Ovary (tissue), 3 donors: ENCODE data around the gene BTBD9.

Source experiments
- EP300 ChIP-seq: sonication (generic); formaldehyde crosslinking; IDR thresholded peaks from one replicate; pipeline ENCODE4 v1.6.1; 2017; ENCODE audit warnings: antibody characterized with exemption
- POLR2A ChIP-seq: fragments of 450-650 bp; IDR thresholded peaks from one replicate; pipeline ENCODE4 v1.6.1; 2017; ENCODE audit warnings: antibody characterized with exemption, mild to moderate bottlenecking, moderate library complexity
- TF ChIP-seq, protein P1 (sequence below), 3 donors: fragments of 450-650 bp in 2 of 3; fragments of 200-600 bp in 1 of 3; IDR thresholded peaks; one replicate each; pipeline versions ENCODE4 v1.5.1 to v1.8.0; 2016 to 2022; ENCODE audit warnings: antibody characterized with exemption in 3 of 3, mild to moderate bottlenecking in 1 of 3
- donor health status: DM: no; HTN: no; CAD: no.

DNA sequence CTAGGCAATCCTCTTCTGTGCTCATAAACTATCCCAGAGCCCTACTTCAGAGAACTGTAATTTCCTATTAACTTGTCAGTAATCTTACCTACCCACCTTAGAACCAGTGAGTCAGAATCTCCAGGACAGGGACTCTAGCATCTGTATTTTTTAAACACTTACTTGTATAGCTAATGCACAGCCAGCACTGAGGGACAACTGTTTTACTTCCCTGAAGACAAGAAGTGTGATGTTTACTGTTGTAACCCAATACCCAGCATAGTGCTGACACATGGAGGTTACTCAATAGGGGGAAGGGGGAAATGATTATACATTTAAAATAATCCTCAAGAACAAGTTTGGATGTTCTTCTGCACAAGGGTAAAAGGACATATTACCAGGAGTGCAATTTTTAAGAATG, 130.8 kb downstream of the BTBD9 start:
- TF ChIP-seq, protein P1, sequence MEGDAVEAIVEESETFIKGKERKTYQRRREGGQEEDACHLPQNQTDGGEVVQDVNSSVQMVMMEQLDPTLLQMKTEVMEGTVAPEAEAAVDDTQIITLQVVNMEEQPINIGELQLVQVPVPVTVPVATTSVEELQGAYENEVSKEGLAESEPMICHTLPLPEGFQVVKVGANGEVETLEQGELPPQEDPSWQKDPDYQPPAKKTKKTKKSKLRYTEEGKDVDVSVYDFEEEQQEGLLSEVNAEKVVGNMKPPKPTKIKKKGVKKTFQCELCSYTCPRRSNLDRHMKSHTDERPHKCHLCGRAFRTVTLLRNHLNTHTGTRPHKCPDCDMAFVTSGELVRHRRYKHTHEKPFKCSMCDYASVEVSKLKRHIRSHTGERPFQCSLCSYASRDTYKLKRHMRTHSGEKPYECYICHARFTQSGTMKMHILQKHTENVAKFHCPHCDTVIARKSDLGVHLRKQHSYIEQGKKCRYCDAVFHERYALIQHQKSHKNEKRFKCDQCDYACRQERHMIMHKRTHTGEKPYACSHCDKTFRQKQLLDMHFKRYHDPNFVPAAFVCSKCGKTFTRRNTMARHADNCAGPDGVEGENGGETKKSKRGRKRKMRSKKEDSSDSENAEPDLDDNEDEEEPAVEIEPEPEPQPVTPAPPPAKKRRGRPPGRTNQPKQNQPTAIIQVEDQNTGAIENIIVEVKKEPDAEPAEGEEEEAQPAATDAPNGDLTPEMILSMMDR (IDR thresholded peaks at IDR 0.05) = no peak
- TF ChIP-seq POLR2A = no peak
- TF ChIP-seq EP300 = no peak
